GM19035 (cell line): Measurements from ENCODE around the gene CERS6.
A peak's percentile ranks its signal among the peaks of the same experiment; 100 is the strongest.
"Not testable (repeated sequence)": the region's sequence is repeated elsewhere in the genome, so short reads cannot be mapped to it uniquely, and the experiment has no call there.

Source experiments
- ATAC-seq: cut with Tn5 transposase; IDR thresholded peaks from one replicate; pipeline ENCODE4 v1.9.1; 2021; ENCODE audit not compliant: unreplicated experiment

The CERS6 gene, protein sequence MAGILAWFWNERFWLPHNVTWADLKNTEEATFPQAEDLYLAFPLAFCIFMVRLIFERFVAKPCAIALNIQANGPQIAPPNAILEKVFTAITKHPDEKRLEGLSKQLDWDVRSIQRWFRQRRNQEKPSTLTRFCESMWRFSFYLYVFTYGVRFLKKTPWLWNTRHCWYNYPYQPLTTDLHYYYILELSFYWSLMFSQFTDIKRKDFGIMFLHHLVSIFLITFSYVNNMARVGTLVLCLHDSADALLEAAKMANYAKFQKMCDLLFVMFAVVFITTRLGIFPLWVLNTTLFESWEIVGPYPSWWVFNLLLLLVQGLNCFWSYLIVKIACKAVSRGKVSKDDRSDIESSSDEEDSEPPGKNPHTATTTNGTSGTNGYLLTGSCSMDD

DNA sequence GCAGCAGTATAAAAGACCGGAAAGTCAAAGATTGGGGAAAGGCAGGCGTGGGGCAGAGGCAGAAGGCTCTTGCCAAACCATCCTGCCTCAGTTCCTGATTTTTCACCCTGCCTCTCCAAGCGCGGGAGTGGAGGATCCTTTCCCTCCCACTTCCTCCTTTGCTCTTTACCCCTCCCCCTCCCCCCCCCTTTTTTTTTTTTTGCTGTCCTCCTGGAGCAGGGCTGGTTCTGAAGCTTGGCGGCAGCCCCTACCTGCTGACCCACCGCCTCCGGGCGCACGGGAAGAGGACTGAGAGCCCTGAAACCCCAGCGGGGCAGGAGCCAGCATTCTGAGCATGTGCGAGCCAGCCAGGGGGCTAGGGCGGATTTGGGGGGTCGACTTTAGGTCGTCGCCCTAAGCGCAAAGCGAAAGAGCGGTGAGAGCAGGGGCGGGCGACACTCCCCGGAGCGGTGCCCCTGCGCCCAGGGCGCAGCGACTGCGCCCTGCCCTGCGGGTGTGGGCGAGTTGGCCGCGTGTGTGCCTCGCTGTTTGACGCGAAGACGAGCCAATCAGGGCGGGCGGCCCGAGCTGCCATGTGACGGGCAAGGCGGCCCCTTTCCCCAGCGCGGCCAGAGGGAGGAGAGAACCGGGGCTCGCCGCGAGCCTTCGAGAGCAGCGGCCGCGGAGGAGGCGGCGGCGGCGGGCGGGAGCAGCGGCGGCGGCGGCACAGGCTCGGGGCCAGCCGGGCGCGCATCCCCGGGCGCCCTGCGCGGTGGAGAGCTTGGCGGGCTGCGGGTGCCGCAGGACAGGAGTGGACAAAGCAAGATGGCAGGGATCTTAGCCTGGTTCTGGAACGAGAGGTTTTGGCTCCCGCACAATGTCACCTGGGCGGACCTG is at the start of gene CERS6:
Gene CERS6, plus strand, starts transcription at position 628 of the 876 bp plus-strand sequence. Its CDS starts 177 bp downstream, at position 805.
- ATAC-seq = peak; percentile 96

DNA sequence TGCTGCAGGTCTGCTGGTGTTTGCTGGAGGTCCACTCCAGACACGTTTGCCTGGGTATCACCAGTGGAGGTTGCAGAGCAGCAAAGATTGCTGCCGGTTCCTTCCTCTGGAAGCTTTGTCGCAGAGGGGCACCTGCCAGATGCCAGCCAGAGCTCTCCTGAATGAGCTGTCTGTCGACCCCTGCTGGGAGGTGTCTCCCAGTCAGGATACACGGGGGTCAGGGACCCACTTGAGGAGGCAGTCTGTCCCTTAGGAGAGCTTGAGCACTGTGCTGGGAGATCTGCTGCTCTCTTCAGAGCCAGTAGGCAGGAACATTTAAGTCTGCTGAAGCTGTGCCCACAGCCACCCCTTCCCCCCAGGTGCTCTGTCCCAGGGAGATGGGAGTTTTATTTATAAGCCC is 43.8 kb upstream of the CERS6 start:
- ATAC-seq = not testable (repeated sequence)

DNA sequence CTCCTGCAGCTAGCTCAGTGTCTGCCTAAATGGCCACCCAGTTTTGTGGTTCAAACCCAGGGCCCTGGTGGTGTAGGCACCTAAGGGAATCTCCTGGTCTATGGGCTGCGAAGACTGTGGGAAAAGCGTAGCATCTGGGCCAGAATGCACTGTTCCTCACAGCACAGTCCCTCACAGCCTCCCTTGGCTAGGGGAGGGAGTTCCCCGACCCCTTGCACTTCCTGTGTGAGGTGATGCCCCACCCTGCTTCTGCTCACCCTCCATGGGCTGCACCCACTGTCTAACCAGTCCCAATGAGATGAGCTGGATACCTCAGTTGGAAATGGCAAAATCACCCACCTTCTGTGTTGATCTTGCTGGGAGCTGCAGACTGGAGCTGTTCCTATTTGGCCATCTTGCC is 43.0 kb upstream of the CERS6 start:
- ATAC-seq = not testable (repeated sequence)

DNA sequence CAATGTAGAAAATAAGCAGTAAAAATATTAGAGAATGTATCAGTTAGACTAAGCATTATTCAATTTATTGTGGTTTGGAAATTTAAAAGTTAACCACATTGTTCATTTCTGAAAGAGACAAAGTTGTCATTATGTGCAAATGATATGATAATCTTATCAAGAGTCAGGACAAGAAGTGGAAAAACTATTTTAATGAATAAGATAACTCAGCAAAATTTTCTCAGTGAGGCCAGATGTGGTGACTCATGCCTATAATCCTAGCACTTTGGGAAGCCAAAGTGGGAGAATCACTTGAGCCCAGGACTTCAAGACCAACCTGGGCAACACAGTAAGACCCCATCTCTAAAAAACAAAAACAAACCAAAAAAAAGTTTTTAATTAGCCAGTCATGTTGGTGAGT is 39.5 kb upstream of the CERS6 start:
- no peak for ATAC-seq

DNA sequence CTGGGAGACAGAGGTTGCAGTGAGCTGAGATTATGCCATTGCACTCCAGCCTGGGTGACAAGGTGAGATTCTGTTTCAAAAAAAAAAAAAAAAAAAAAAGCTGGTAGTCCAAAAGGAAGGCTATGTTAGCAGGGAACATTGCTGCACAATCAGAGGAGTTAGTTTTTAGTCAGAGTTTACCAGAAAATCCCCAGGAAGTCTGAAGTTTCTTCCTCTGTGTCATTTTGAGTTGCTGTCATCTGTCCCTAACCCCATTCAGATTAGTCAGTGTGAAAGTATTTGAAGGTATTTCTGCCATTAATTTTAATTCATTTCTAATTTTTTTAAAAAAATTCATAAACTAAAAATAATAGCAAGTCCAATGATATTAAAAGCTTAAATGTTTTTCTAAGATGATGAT is 33.5 kb upstream of the CERS6 start:
- ATAC-seq = peak; percentile 59

DNA sequence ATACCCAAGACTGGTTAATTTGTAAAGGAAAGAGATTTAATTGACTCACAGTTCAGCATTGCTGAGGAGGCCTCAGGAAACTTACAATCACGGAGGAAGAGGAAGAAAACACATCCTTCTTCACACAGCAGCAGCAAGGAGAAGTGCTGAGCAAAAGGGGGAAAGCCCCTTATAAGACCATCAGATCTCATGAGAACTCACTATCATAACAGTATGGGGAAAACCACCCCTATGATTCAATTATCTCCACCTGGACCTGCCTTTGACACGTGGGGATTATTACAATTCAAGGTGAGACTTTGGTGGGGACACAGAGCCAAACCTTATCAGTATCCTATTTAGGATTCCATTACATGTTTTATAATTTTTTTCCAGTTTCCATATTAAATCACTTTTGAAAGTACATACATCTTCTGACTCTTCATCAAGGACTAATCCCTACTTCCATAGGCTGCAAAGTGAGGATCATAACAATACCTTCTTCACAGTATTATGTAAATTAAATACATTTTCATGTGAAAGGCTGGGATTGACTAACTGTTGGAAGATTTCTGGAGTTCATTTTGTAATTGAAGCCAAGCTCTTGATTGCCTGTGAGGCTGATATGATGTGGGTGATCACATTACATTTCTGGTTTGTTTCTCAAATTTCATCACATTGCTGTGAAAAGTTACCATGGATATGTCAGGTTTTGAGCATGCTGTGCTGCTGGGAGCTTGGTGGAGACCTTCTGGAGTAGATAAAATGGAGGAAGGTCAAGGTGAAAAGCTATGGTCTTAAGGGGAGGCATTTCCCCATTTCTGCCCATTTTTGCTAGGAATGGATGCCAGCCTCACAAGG is 31.7 kb upstream of the CERS6 start:
- no peak for ATAC-seq

DNA sequence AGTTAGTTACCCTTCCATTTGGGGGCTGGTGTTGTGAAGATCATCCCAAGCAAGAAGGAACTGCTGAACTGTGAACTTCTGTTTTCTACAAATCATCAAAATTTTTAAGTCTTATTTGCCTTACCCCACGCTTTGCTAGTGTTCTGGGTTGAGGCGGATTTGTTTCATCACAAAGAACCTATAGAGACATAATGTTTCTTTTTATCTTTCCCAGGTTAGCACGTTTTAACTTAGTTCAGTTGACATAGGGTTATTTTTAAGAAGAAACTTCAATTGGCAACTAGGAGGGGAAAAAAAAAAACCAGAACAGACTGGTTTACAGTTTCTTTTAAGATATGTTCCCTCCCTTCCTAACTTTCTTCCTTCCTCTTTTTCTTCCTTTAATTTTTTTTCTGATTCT is 31.1 kb upstream of the CERS6 start:
- ATAC-seq = no peak

DNA sequence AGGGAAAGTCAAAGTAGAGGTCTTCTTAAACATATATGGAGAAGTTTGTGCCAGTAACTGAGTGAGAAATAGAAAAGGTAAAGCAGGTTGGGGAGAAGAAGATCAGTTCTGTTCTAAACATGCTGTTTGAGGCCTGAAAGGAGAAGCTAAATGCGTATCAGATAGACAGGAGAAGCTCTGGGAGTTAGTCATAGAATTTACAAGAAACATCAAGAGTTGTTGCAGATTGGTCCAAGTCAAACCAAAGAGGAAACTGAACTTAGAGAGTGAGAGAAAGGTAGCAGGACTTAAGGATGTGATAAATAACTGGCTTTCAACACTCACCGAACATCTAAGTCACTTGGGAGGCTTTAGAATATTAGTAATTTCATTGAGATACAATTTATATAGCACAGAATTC is 29.2 kb upstream of the CERS6 start:
- ATAC-seq = no peak

DNA sequence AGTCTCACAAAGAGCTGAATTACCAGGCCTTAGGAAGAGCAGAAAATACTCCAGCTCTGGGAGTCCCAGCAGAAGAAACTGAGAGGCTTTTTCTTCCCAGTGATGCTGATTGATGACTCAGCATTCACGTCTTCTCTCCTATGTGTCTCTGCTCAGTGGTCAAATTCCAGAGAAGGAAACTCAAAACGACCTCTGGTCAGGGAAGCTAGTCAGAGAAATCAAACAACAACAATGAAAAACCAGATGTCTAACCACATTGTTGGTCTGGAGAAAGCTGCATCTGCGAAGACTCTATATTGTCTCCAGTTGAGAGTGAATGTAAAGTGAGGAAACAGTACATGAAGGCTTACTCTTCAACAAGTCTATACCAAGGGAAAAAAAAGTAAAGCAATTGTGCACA is 28.6 kb upstream of the CERS6 start:
- ATAC-seq = no peak

DNA sequence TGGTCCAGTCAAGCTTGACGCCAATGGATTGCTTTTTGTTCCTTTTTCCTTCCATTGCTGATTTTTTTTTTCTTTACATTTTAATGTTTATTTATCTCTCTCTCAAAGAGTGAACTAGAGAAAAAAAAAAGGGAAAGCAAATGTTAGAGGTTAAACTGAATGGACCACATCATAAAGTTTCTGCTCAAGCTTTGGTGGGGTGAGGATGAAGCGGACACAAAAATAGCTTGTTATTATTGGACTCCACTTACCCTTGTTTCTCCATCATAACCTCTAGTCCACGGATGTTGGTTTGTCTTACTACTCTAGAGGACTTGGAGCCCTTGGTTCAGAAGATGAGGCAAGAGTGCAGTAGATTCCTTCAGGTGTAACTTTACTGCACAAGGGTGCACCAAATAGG is 27.6 kb upstream of the CERS6 start:
- ATAC-seq = no peak

DNA sequence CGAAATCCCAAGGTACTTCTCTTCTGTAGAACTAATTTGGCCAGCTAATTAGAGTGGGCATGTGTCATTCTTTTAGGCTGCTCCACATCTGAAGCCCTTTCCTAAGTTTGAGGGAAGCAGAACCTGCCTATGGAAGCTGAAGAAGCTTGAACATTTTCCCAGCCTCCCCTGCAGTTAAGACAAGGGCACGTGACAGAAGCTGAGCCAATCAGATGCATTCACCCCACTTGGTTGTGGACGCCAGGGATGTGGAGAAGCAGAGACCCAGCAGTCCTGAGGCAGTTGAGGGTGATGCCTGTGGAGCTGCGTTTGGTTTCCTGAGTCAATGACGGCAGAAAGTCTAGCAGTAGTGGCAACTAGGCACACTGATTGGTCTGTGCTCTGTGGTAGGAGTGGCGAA is 26.1 kb upstream of the CERS6 start:
- no peak for ATAC-seq

DNA sequence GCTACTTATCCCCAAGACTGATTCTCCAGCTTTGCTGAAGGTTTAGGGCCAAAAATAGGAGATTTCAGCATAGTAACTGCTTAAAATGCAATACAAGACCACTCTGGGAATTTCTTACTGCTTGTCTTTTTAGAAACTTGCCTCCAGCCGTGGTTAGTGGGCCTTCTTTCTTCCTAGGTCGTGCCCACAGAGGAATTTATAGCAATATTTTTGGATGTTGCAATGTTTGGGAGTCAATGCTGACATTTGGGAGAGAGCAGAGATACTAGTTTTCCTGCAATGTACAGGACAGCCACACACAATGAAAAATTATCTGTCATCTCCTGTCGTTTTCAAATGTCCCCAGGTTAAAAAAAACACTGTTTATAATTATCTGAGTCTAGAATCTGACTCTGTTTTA is 25.6 kb upstream of the CERS6 start:
- no peak for ATAC-seq

DNA sequence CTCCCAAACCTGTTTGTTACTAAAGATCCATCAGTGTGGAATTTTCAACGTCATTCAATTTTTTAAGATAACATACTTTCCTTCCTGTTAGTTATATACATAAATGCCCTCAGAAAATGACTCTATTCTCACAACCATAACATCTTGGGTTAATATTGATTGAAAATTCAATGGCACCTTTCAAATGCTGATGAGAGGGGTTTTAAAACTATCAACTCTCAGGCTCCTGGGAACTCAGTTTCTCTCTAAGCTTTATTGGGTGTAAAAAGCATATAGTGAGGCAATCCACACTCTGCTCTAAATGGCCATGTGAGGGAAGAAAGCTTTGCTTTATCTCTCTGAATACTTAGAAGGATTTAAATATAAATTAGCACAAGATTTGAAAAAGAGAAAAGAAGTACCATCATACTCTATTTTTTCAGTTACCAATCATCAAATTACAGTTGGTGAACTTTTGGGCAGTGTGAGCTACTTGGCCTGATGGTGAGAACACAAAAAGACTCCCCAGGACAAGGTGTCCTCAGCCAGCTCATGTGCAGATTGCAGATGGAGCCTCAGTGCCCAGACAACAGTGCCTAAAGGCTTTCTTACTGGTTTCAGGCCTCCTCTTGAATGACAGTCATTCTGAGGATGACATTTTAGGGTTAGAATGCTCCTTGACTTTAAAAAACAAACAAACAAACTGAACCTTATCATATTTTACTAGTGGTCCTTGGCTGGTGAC is 24.6 kb upstream of the CERS6 start:
- ATAC-seq = no peak

DNA sequence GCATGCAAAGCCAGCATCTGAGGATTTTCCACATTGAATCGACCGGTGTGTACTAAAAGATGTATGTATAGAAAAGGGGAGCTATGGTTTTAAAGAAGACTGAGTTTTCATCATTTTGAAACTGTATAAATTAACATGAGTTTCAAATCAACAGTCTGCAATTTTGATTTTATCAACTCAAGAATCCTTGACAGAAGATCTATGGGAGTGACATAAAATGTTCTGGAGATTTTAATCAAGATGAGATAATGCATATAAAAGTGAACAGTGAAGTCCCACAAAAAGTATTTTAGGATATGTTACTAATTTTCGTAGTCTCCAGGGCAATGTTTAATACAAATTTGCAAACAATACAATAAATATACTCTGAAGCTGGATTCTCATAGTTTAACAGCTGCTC is 24.0 kb upstream of the CERS6 start:
- ATAC-seq = no peak

DNA sequence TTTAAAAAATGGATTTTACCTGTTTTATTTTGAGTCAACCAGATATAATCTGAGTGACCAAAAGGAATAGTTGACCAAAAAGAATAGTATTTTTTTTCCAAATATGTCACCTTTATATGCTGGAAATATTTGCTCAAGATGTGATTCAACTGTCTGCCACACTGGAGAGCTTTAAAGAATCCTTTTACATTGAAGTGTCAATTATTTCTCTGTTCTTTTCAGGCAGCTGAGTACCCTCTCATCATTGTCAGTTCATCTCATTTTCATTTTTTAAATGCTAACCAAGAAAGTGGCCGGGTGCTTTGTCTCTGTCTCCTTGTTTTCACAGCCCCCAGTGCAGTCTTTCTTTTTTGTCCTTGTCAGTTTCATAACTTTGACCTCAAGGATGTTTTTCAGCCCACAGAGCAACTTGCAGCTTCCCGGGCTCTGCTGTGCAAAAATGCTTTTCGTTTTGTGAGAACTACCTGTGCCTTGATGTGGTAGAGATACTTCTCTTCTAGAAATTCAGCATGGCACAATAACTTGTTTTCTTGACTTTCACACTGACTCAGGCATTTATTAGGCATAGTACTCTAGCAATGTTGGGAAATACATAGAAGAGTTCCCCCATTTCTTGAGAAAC is 23.4 kb upstream of the CERS6 start:
- peak; percentile 65 for ATAC-seq

DNA sequence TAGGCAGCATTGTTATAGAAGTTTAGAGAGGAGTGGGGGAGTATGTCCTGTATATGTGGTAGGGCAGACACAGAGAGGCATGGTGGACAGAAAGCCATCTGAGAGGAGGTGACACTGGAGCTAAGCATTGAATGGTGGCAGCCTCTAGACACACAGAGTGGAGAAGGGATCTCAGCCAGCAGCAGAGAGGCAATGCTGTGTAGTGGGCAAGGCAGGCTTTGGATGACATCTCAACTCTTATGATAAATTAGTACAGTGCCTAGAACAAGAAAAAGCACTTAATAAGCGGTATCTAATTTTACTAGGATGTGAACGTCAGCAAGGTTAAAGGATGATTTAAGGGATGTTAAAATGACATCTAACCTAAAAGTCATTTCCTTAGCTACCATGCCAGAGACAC is 22.5 kb upstream of the CERS6 start:
- ATAC-seq = no peak

DNA sequence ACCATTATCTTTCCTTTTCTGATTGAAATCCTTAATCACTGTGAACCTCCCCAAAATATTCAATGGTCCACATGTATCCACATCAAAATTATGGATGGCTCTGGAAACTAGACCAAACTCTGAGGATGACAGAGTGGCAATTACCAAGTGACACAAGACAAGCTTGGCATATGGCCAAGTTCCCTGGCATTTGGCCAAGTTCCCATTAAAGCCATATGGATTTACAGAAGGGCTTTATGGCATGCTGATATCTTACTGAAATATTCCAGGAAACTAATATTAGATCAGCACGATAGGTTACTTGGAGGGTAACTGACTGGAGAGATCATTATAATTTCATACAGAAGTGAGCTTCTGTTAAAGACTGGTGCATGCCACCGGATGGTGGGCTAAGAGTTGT is 21.9 kb upstream of the CERS6 start:
- ATAC-seq = no peak

DNA sequence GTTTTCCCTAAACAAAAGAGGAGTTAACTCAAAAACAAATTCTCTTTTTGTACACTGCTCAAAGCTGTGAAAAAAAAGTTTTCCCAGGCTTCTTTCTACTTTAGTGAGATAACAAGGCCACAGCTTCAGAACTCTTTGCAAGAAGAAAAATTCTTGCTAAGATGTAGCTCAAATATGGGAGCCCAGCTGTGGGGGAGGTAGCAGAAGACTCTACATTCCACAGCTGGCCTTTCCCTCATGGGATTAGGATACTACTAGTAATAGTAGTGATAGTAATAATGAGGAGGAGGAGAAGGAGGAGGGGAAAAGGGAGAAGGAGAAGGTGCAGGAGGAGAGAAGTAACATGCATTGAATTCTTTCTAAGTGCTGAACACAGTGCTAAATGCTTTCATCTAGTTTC is 19.2 kb upstream of the CERS6 start:
- ATAC-seq = no peak

DNA sequence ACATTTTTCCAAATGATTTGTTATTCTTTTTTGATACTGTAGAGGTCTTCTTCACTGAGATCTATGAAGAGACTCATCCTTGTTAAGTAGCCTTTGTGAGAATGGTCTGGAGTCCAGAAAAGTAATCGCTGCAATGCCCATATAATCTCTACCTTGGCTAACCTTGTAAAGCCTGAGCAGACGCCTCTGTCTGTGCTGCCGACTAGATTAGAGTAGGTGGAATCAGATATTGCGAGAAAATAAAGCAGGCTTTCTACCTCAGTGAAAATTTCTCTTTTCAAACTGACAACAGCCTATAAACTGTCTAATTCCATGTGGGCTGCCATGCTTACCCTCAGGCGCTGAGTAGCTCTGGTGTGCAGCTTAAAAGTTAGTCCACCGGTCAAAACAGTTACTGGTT is 17.5 kb upstream of the CERS6 start:
- no peak for ATAC-seq

DNA sequence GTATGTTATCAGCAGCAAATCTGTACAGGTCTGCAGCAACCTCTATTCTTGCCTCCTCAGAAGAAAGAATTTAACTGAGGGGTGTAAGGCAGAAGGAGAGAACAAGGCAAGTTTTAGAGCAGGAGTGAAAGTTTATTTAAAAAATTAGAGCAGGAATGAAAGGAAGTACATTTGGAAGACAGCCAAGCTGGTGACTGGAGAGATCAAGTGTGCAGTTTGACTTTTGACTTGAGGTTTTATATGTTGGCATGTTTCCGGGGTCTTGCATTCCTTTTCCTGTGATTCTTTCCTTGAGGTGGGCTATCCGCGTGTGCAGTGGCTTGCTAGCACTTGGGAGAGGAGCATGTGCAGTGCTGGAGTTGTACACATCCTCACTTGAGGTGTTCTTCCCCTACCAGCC is 16.5 kb upstream of the CERS6 start:
- no peak for ATAC-seq
